Activated T-helper 1 cell treated with Interleukin-2 at 50 U/mL for 16 hours (primary cell): ENCODE measurements around the gene MUS81.
A peak's percentile ranks its signal among the peaks of the same experiment; 100 is the strongest.
"Not testable (repeated sequence)": the region's sequence is repeated elsewhere in the genome, so short reads cannot be mapped to it uniquely, and the experiment has no call there.

ENCODE experiments used
- DNase-seq: peaks from one replicate; pipeline ENCODE4 v3.0.0-alpha.2; 2020; ENCODE audit warnings: low read depth

MUS81 gene

DNA sequence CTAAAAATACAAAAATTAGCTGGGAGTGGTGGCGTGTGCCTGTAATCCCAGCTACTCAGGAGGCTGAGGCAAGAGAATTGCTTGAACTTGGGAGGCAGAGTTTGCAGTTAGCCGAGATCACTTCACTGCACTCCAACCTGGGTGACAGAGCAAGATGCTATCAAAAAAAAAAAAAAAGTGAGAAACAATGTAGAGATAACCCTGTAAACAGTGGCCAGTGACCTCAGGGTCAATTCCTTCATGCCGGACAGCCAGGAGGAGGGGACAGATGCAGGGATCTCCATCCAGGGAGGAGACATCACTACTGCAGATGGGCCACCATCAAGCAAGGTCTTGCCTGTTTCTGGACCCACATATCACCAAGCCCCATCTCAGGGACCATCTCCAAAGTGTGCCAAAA is 12.5 kb upstream of the MUS81 start:
- DNase-seq, result no peak

DNA sequence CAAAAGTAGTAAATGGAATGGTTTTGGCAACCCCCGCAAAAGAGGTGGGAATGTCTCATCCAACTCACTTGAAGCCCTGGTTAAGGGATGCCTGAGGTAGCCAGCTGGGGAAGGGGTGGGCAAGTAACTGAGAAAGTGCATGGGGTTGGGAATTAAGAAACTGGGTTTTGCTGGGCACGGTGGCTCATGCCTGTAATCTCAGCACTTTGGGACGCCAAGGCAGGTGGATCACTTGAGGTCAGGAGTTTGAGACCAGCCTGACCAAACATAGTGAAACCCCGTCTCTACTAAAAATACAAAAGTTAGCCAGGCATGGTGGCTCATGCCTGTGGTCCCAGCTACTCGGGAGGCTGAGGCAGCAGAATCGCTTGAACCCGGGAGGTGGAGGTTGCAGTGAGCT is 11.5 kb upstream of the MUS81 start:
- not testable (repeated sequence) for DNase-seq

DNA sequence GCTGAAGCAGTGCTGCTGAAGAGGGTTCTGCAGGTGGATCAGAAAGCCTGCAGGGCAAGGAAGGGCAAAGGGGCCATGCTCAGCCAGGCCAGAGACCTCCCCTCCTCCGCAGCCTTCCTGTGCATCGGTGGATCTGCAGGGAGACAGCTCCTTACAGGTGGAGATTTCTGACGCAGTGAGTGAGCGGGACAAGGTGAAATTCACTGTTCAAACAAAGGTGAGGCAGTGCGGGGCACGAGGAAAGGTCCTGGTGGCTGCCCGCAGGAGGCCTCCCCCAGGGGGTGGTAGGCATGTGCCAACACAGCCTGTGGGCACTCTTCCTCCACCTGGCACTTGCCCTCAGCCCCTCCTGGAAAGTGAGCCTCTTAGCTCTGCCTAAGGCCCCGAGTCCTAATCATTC is 10.9 kb upstream of the MUS81 start:
- no peak for DNase-seq

DNA sequence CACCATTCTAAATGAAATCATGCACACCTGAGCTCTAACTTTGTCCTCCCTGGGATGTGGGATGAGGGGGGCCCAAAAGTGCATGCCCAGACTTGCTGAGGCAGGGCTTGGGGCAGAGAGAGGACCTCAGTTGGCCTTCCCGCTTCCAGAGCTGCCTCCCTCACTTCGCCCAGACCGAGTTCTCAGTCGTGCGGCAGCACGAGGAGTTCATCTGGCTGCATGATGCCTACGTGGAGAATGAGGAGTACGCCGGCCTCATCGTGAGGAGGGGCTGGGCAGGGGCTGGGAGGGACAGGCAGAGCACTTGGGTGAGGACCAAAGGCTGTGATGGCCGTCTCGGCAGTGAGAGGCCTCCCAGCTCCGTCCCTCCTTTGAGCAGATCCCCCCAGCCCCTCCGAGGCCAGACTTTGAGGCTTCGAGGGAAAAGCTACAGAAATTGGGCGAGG is 10.4 kb upstream of the MUS81 start:
- no peak for DNase-seq

DNA sequence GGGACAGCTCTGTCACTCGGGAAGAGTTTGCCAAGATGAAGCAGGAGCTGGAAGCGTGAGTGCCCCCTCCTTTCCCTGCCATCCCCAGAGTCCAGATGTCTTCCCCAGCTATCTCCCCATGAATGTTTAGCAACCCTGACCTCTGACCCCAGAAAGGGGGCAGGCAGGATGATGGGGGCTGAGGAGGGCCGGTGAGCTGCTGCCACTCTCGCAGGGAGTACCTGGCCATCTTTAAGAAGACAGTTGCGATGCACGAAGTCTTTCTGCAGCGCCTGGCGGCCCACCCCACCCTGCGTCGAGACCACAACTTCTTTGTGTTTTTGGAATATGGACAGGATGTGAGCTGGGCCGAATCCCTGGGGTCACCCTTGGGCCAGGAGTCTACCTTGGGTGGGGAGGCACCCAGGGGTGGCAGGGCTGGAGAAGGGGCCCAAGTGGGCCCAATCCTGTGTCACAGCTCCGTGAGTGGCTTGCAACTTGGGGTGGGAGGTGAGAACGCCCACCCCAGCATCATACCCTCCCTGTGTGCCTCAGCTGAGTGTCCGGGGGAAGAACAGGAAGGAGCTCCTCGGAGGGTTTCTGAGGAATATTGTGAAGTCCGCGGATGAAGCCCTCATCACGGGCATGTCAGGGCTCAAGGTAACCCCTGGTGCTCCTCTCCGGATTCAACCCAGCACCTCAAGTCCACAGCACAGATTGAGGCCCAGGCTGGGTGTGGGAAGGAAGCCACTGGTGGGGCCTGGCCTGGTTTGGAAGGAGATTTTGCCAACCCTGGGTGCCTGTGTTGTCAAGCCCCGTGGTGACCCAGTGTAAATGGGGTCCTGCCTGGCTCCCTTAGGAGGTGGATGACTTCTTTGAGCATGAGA is 9.8 kb upstream of the MUS81 start:
- no peak for DNase-seq

DNA sequence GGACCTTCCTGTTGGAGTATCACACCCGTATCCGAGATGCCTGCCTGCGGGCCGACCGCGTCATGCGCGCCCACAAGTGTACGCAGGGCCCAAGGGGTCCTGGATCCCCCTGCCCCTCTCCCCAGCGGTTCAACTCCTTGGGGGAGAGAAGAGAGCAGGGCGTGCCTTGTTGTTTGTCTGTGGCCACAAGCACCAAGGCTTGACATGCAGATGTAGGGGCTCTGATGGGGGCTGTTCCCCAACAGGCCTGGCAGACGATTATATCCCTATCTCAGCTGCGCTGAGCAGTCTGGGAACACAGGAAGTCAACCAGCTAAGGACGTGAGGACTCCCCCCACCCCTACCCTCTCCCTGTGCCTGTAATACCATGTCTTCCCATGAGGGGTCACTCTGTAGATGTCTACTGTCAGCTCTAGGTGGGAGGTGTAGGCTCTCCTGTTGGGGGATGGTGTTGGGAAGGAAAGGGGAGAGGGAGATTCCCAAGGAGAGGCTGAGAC is 9.1 kb upstream of the MUS81 start:
- no peak for DNase-seq

DNA sequence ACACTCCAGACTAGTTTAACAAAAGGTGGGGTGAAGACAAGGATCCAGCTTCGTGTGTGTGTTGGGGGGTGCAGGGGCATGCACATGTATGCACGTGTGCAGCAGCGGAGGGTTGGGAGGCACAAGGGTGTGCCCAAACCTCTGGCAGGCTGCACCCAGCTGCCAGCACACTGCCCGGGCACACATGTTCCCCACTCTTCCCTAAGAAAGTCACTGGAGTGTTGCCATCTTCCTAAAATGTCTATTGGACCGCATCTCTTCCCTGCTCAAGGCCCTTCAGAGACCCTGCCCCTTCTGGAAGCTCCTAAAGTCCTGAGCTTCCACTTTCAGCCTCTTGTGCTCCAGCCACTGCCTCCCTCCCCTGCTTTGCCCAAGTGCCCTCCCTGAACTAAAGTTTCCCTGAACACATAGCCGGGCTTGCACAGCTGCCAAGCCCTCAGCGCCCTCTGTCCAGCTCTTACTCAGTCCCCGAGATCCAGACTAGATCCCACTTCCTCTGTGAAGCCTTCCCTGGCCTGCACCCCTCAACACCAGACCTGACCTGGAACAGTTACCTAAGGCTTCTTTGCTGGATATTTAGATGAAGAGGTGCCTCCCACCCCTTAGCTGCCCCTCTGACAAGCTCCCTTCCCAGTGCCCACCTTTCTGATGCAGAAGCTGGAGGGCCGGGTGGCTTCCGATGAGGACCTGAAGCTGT is 8.3 kb upstream of the MUS81 start:
- no peak for DNase-seq

DNA sequence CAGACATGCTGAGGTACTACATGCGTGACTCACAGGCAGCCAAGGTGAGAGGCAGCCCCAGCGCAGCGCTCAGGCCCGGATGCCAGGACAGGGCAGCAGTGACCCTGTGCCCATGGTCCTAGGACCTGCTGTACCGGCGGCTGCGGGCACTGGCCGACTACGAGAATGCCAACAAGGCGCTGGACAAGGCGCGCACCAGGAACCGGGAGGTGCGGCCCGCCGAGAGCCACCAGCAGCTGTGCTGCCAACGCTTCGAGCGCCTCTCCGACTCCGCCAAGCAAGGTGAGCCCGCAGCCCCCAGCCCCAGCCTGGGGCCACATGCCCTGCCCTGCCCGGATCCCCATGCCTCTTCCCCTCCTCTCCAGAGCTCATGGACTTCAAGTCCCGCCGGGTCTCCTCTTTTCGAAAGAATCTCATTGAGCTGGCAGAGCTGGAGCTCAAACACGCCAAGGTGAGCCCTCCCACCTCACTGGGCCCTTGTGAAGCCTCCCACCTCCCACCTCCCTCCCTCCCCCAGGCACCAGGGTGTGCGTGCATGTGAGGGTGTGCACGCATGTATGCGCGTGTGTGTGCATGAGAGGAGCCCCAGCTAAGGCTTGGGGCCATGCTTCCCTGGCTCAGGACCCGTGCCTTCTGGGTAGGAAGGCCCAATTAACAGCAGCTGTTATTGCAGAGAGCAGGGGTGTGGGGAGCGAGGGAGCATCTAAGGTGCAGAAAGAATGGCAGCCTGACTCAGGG is 7.6 kb upstream of the MUS81 start:
- DNase-seq, result no peak

DNA sequence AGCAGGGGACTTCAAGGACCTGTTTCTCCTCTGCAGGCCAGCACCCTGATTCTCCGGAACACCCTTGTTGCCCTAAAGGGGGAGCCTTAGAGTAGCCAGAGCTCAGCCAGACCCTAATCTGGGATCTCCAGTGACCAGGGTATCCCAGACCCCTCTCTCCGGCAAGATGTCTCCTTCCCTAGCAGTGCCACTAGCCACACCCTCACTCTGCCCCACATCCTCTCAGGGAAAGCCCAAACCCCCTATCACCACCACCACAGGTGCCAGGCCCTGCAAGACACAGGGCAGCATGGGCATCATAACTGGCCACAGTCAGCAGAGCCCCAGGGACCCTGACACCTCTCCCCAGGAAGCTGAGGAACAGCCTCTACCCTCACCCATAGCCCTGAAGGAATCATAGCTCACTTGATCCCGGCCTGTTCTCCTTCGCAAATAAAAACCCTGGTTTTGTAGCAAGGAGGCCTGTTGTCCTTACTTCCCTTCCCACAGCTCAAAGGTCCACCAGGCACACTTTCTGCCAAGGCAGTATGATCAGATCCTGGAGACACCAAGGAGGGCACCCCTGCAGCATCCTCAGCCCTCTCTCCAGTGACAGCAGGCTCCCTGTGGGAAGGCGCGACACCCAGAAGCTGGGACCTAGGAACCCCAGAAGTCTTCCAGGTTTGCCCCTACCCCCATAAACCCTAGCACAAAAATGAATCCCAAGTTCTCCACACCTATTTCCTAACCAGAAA is 6.8 kb upstream of the MUS81 start:
- no peak for DNase-seq

DNA sequence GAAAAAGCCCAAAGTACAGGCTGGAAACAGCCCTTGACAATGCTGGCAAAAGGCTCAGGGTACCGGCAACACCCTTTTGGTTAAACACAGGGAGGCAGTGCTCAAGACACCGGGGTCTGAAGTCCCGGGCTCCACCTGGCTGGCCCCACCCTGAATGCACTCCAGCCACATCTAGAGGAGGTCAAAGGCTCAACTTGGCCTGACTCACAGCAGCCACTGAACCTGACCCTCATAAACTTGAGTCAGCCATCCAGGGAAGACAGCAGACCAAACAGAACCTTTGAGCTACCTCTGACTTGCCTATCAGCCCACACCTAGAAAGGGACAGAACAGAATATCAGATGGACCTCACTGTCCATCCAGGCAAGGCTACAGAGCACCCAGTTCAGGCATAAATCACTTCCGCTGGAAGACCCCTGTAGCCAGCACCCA is 6.1 kb upstream of the MUS81 start:
- DNase-seq, result no peak

DNA sequence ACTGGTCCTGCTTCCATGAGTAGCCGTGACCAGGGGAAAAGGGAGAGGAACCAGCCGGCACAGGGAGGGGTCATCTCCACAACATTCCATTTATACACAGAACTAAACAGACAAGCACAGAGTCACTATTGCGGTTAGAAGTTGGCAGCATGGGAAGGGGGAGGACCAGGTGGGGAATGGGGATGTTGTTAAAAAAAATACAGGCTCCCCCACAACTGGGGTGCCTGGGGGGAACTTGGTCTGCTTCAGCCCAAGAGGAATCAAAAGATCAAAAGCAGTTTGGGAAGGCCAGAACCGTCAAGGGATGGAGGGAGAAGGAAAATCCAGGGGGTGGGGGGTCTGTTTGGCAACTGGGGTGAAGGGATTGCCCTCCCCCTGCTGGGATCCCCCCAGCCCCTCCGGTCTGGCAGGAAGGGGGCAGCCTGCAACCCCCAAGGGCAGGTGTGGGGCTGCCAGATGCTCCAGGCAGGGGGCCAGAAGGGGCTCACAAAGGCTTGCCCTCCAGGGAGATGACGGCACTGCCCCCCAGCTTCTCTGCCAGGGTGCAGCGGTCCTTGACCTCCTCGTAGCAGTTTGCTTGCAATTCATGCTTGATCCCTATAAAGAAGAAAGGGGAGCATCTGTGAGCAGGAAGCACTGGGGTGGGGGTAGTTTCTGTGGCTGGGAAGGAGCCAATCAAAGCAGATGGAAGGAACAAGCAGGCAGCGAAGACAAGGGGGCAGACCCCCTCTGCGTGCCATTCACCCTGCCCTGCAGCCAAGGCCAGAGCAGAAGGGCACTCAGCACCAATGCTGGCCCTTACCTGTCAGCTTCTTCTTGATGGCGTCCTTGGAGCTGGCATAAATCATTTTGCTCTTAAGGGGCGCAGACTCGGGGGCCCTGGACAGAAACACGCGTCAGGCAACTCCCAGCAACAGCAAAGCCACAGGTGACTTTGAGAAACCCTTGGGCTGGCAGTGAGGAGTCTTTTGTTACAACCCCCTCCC is 5.1 kb upstream of the MUS81 start:
- DNase-seq, result no peak

DNA sequence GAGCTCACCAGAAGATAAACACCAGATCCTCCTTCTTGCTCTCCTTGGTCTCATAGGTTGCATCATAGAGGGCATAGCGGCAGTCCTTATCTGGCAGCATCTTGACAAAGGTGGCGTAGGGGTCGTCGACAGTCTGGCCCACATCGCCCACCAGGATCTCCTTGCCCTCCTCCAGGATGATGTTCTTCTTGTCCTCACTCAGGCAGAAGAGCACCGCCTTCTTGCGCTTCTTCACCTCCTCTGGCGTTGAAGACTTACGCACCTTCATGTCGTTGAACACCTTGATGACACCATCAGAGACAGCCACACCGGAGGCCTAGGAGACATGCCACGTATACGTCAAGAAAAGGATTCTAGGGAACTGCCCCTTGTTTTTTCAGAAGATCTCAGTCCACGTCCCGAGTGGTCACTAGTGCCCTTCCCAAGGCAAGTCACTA is 4.3 kb upstream of the MUS81 start:
- no peak for DNase-seq

DNA sequence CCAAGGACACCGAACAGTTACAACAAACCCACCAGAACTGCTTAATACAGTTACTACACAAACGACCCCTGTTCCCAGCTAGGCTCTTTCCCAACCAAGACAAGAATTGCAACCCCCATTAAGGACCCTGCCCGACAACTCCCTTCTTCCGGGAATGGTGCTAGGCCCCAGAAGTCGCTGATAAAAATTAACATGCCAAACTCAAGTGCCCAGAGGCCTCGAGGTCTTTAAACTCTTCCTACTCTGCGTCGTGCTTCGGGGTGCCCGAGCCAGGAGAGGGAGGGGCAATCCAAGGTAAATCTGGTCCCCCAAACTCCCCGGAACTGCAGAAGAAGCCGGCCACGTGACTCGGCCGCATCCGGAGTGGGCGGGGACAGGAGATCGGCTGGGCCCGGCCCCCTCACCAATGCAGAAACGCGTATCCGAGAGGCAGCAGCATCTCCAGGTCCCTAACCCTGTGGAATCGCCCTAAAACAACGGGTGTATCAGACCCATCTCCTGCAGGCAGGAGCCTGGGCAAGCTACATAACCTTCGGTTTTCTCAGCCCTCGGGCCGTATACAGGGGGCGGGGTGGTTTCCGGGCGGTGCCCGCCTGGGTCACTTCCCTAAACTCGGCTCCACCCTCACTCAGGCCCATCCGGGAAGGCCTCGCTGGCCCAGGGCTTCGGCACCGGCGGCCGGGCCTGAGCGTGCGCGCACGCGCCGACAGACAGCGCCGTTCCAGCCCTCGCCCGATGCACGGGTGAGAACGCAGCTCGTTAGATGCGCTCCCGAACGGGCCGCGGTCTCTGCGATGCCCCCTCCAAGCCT is 3.3 kb upstream of the MUS81 start:
- peak; percentile 81 for DNase-seq

DNA sequence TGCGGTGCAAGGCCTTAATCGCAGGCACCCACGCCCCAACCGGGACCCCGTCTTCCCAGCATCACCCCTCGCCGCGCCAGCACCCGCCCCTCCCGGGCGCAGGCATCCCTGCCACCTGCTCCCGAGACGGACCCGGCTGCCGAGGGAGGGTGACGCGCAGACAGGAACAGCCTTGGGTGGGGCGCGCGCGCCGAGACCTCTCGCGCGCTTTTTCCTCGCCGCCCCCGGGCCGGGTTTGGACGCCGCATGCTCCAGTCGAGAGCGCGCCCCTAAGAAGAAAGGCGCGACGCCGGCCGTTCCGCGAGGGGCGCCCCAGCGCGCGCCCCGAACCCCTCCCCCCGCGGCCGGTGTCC is 2.8 kb upstream of the MUS81 start:
- DNase-seq, result peak; percentile 53

DNA sequence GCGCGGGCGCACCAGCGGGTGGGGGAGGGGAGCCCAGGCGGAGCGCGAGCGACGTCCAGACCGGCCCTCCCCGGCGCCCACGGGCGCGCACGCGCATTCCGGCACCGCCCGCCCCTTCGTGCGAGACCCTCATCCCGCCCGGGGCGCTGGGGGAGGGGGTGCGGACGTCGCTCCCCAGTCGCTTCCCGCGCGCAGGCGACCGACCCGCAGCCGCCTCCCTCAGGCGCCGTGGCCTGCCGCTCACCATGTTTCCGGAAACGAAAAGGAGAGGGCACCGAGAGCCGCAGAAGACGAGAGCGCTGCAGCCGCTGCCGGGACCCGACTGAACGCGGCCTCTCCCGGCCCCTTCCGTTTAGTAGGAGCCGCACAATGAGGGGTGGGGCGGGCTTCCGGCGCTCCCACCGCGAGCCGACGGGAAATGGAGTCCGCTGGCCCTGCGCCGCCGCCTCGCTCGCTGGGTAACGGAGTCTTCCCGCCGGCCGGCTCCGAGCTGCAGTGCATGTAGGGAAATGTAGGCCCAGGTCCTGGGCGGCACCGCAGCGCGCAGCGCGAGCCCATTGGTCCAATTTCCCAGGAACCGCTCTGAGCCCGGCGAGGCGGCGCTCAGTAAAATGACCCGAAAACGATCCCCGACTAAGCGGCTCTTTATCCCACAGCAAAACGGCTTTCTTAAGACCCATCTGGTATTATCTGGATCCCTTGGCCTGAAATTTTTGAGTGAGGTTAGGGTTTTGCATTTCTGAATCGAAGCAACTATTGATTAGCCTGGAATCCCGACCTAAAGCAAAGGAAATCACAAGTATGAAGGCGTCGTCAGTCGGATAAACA is 2.2 kb upstream of the MUS81 start, which contains the start of gene CFL1:
Gene CFL1, minus strand, starts transcription at position 328 of the 828 bp plus-strand sequence. Its CDS starts 81 bp downstream, at position 247.
- peak; percentile 97 for DNase-seq

DNA sequence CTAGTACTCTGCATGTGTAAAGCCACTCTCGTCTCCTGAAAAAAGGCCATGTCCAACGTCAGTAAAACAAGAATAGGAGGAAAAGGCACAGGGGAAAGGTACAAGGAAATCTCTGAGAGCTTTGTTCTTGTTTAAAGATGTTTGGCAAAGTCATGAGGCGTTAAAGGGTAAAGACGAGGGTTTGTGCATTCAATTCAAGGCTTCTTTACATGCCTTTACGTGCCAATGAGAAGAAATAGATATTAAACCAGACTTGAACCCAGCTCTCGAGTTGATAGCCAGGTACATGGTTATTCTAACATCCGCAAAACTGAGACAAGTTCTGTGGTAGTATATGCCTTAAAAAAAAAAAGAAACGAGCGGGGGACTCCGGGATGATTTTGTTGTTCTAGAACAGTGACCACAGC is 1.5 kb upstream of the MUS81 start:
- DNase-seq, result no peak

DNA sequence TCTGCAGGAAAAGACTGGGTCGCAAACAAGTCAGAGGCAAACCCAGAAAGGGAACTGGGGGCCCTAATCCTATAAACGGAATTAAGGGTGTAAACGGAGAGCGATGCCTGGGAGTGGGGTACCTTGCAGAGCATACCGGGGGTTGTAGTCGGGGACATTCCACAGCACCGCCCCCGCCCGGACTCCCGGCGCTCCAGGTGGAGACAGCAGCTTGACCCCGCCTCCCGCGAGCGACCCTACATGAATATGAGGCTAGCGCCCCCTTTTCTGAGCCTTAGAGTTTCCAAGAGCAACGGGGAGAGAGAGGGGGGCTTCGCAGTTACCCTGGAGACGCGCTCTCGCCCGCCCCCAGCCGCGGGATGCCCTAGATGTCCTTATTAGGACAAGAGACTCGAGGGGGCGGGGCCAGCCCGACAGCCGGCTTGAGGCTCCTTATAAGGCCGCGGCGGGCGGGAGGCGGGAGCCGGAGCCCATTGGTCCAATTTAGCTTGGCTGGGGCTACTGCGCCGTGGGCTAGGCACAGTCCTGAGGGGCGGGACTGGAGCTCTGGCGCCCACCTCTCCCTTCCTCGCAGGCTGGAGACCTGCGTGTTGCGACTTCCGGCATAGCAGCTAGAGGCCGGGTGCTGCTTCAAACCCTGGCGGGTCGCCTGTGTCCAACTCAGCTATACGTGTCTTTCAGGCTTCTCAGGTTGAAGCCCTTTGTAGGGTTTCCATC is 980 bp upstream of the MUS81 start:
- peak; percentile 91 for DNase-seq

DNA sequence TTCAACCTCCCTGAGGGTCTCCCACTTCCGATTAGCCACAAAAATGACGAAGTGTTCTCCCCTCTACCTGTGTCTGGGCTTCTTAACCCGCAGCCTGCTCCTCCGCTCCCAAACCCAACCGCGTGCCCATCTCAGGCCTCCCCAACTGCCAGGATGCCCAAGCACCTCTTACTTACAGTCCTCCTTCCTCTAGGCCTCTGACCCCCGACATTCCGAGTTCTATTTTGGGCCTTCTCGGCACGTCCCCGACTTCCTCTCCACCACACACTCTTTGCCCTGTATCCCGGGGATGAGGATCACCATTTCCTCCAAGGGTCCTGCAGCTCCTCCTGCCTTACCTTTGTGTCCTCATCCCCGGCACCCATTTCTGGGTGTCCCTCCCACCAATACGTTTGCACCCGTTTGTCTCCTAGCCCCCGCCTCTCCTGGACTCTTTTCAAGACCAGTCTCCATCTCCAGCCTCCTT is 388 bp upstream of the MUS81 start:
- DNase-seq, result no peak
